B cell (primary cell): ENCODE data around the gene COMMD7. TPM values are rescaled to one million over a fixed set of nuclear protein-coding genes. Genes with fewer than 3 reads are reported as not detected.
"Not testable (repeated sequence)": the region's sequence is repeated elsewhere in the genome, so short reads cannot be mapped to it uniquely, and the experiment has no call there.

Experiments
- ATAC-seq: fragments of 200-7000 bp; cut with Tn5 transposase; one replicate; pipeline ENCODE4 v1.10.0; 2021; ENCODE audit warnings: low read depth, mild to moderate bottlenecking, moderate number of reproducible peaks, moderate library complexity
- CTCF ChIA-PET: fragments of 350-600 bp; sonication (Branson Sonifier 250); formaldehyde crosslinking; loops from one replicate; lab custom pipeline; 2021; ENCODE audit warnings: antibody characterized with exemption, inconsistent platforms; lab: Charles Lee
- POLR2A ChIA-PET: fragments of 350-600 bp; sonication (Branson Sonifier 250); formaldehyde crosslinking; loops from one replicate; lab custom pipeline; 2021; ENCODE audit warnings: antibody characterized with exemption; lab: Charles Lee
- DNase-seq: peaks from one replicate; pipeline ENCODE4 v3.0.0; 2013
- H2AFZ ChIP-seq: 2 replicates; pipeline ENCODE4 v1.6.1; 2012; ENCODE audit warnings: mild to moderate bottlenecking, low read depth, low read length; ENCODE audit not compliant: insufficient read depth, poor library complexity, severe bottlenecking
- H3K27ac ChIP-seq, 2 donors: 1 replicate in 1 of 2; 2 replicates in 1 of 2; pipeline ENCODE4 v1.5.1; 2012 to 2013; ENCODE audit warnings: low read length in 2 of 2, mild to moderate bottlenecking in 2 of 2, moderate library complexity in 1 of 2
- H3K27me3 ChIP-seq, 4 experiments: fragments of 200-600 bp in 1 of 4; sonication (generic) in 1 of 4; replicated peaks in 1 of 4; 1 replicate in 2 of 4; 2 replicates in 2 of 4; pipeline versions ENCODE4 v1.6.1 to v1.7.0; 2013 to 2016; ENCODE audit warnings: low read length in 3 of 4, mild to moderate bottlenecking in 2 of 4, mixed read lengths in 1 of 4, moderate library complexity in 1 of 4; ENCODE audit not compliant: insufficient read depth in 4 of 4, control insufficient read depth in 3 of 4; ENCODE audit errors: control extremely low read depth in 1 of 4
- H3K36me3 ChIP-seq, 2 experiments: replicated peaks in 1 of 2; 1 replicate in 1 of 2; 2 replicates in 1 of 2; pipeline versions ENCODE4 v1.6.1 to v1.7.1; 2013; ENCODE audit warnings: low read length in 1 of 2; ENCODE audit not compliant: insufficient read depth in 2 of 2, control insufficient read depth in 1 of 2; ENCODE audit errors: control extremely low read depth in 1 of 2, extremely low read depth in 1 of 2
- H3K4me1 ChIP-seq, 2 donors: fragments of 200-600 bp in 1 of 2; sonication (generic) in 1 of 2; 1 replicate in 1 of 2; 2 replicates in 1 of 2; pipeline versions ENCODE4 v1.5.1 to v1.6.1; 2013 to 2017; ENCODE audit warnings: low read length in 2 of 2; ENCODE audit not compliant: control insufficient read depth in 2 of 2, insufficient read depth in 2 of 2
- H3K4me2 ChIP-seq: replicated peaks from 2 replicates; pipeline ENCODE3; 2012; ENCODE audit warnings: mild to moderate bottlenecking, low read depth, low read length; ENCODE audit not compliant: poor library complexity, severe bottlenecking
- H3K4me3 ChIP-seq, 5 experiments: fragments of 200-600 bp in 1 of 5; sonication (generic) in 1 of 5; 1 replicate in 3 of 5; 2 replicates in 2 of 5; pipeline versions ENCODE4 v1.5.1 to v1.7.0; 2011 to 2016; ENCODE audit warnings: low read length in 4 of 5, mild to moderate bottlenecking in 4 of 5, low read depth in 2 of 5, control low read depth in 1 of 5, moderate library complexity in 1 of 5; ENCODE audit not compliant: insufficient read depth in 1 of 5; ENCODE audit errors: control extremely low read depth in 1 of 5, extremely low read depth in 1 of 5
- H3K79me2 ChIP-seq: fragments of 200-600 bp; sonication (generic); one replicate; pipeline ENCODE4 v1.6.0; 2016; ENCODE audit warnings: low read length; ENCODE audit not compliant: control insufficient read depth, insufficient read depth
- H3K9ac ChIP-seq: fragments of 200-600 bp; sonication (generic); 2 replicates; pipeline ENCODE4 v1.6.1; 2017; ENCODE audit warnings: mild to moderate bottlenecking, low read length, moderate library complexity
- H3K9me3 ChIP-seq, 3 donors: one replicate each; pipeline versions ENCODE4 v1.6.1 to v1.7.1; 2013; ENCODE audit warnings: low read length in 2 of 3; ENCODE audit not compliant: control insufficient read depth in 2 of 3, insufficient read depth in 1 of 3; ENCODE audit errors: control extremely low read depth in 1 of 3
- H4K20me1 ChIP-seq: 2 replicates; pipeline ENCODE4 v1.6.0; 2012; ENCODE audit warnings: mild to moderate bottlenecking, low read length; ENCODE audit not compliant: insufficient read depth, control insufficient read depth, poor library complexity, severe bottlenecking
- H3K27ac Mint-ChIP-seq: one replicate; pipeline ENCODE4 v1.8.0; 2021; ENCODE audit warnings: mixed read lengths
- H3K27me3 Mint-ChIP-seq: one replicate; pipeline ENCODE4 v1.8.0; 2021; ENCODE audit warnings: mixed read lengths
- H3K4me1 Mint-ChIP-seq: one replicate; pipeline ENCODE4 v1.8.0; 2021; ENCODE audit warnings: mixed read lengths
- H3K4me3 Mint-ChIP-seq: one replicate; pipeline ENCODE4 v1.8.0; 2021; ENCODE audit warnings: mixed read lengths
- H3K9me3 Mint-ChIP-seq: one replicate; pipeline ENCODE4 v1.8.0; 2022; ENCODE audit warnings: mixed read lengths; ENCODE audit not compliant: insufficient read depth
- EZH2 ChIP-seq: IDR thresholded peaks from 2 replicates; pipeline ENCODE4 v1.6.1; 2012; ENCODE audit warnings: borderline replicate concordance, low read depth, mild to moderate bottlenecking, moderate library complexity, low read length; ENCODE audit not compliant: insufficient read depth, poor library complexity, severe bottlenecking
- WGBS: methylation state at CpG from one replicate; pipeline ENCODE4 v1.1.5; 2013; ENCODE audit warnings: missing lambda C conversion rate; ENCODE audit not compliant: insufficient coverage; 5-methylcytosine and 5-hydroxymethylcytosine counted together
- intact Hi-C: fragments of 100-400 bp; cut with micrococcal nuclease; formaldehyde crosslinking; loops from one replicate; pipeline ENCODE4 v1.10.0; 2022
- polyA plus RNA-seq: library from polyadenylated mRNA; depleted of rRNA; stranded (reverse); fragments of >200 nt; gene quantifications from 2 replicates; pipeline ENCODE4 v1.2.3, GENCODE V29; 2012
- total RNA-seq, 2 donors: library from RNA; stranded (reverse); fragments of 120-200 nt in 1 of 2; gene quantifications; 1 replicate in 1 of 2; 2 replicates in 1 of 2; pipeline versions ENCODE4 v1.2.3 to v1.2.4, GENCODE V29; 2013 to 2022
- TF ChIP-seq, protein P1 (sequence below): fragments of 200-600 bp; IDR thresholded peaks from one replicate; pipeline ENCODE4 v1.8.0; 2022; ENCODE audit warnings: antibody characterized with exemption, mild to moderate bottlenecking

COMMD7 gene
- total and polyA plus RNA-seq, 2 donors (not counting 1 experiment from before 2014, with no cell fraction given): 24.5 to 34.9 TPM

DNA sequence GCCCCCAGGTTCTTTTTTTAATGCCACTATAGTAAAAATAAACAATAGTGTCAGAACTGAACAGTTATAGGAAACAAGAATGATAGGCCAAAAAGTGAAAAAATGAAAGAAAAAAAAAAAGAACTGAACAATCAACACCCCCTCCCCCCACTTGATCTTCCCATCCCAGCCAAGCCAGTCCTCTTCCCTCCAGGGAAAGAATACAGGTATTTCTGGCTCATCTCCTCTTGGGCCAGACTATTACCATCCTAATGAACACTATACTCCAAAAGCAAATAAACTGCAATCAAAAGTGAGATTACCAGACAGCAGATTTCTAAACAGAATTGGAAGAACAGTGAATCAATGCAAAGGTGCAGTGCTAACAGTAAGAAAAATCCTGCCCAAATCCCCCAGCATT, 48.2 kb downstream of the COMMD7 start:
- Mint-ChIP-seq H3K27ac (no peak overlapping the region), H3K27me3 (no peaks in the 10 kb centered on the region), H3K9me3 (no peaks in the 10 kb centered on the region), H3K4me1 (no peaks in the 10 kb centered on the region), H3K4me3 (no peak overlapping the region)
- POLR2A ChIA-PET: no interaction called here
- H3K9me3 ChIP-seq: no peaks in the 10 kb centered on the region
- H3K4me1 ChIP-seq: no peaks in the 10 kb centered on the region
- no peak overlapping the region for H2AFZ ChIP-seq
- H3K4me2 ChIP-seq: no peak overlapping the region
- no peaks in the 10 kb centered on the region for H3K36me3 ChIP-seq
- H3K9ac ChIP-seq: no peak overlapping the region
- no peak overlapping the region for H3K27ac ChIP-seq
- DNase-seq (no peak), ATAC-seq (no peak)
- TF ChIP-seq, protein P1, sequence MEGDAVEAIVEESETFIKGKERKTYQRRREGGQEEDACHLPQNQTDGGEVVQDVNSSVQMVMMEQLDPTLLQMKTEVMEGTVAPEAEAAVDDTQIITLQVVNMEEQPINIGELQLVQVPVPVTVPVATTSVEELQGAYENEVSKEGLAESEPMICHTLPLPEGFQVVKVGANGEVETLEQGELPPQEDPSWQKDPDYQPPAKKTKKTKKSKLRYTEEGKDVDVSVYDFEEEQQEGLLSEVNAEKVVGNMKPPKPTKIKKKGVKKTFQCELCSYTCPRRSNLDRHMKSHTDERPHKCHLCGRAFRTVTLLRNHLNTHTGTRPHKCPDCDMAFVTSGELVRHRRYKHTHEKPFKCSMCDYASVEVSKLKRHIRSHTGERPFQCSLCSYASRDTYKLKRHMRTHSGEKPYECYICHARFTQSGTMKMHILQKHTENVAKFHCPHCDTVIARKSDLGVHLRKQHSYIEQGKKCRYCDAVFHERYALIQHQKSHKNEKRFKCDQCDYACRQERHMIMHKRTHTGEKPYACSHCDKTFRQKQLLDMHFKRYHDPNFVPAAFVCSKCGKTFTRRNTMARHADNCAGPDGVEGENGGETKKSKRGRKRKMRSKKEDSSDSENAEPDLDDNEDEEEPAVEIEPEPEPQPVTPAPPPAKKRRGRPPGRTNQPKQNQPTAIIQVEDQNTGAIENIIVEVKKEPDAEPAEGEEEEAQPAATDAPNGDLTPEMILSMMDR: no peak
- no peak for TF ChIP-seq EZH2
- intact Hi-C loops: no loop called here
- no peak overlapping the region for H3K4me3 ChIP-seq
- no peaks in the 10 kb centered on the region for H4K20me1 ChIP-seq
- CTCF ChIA-PET: no interaction called here
- no peaks in the 10 kb centered on the region for H3K79me2 ChIP-seq
- H3K27me3 ChIP-seq: no peaks in the 10 kb centered on the region

DNA sequence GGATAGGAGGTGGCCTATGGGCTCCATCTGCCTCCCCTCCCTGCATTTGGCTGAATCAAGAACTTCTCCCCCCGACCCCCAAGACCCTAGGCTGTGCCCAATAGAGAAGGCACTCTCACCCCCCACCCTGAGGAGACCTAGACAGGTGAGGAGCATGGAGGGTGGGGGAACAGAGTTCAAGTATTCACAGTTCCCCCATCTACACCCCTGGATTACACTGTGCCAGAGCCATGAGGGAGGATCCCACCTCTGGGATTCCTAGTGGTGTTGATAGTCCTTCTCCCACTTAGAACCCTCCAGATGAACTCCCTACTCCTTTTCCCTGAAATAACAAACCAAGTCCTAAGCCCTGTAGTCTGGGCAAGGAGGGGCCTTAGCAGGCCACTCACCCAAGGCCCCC, 54.3 kb downstream of the COMMD7 start:
- H3K9me3 Mint-ChIP-seq, H4K20me1 ChIP-seq, H3K27me3 Mint-ChIP-seq, H3K9ac ChIP-seq, DNase-seq, H3K79me2 ChIP-seq, H3K27ac Mint-ChIP-seq, H2AFZ ChIP-seq, H3K4me3 ChIP-seq, H3K36me3 ChIP-seq, H3K4me3 Mint-ChIP-seq, H3K9me3 ChIP-seq, ATAC-seq, H3K27me3 ChIP-seq, POLR2A ChIA-PET, H3K4me1 Mint-ChIP-seq, intact Hi-C loops, CTCF ChIA-PET, H3K27ac ChIP-seq, H3K4me2 ChIP-seq, H3K4me1 ChIP-seq: not testable (repeated sequence)
- WGBS: no CpG with 5 or more reads among the region's 1 CpG
